OCI-LY7 (cell line): ENCODE results near the gene PYM1.

Experiments used
- EZH2phosphoT487 ChIP-seq: fragments of 200-600 bp; sonication (generic); IDR thresholded peaks from 2 replicates; pipeline ENCODE4 v1.6.1; 2018; ENCODE audit warnings: low read depth, borderline replicate concordance, mild to moderate bottlenecking, mixed run types, antibody characterized with exemption, low read length, moderate library complexity, mixed read lengths
- TF ChIP-seq, protein P1 (sequence below): fragments of 200-600 bp; sonication (generic); conservative IDR thresholded peaks from 2 replicates; pipeline ENCODE4 v1.5.1; 2014; ENCODE audit warnings: mild to moderate bottlenecking, antibody characterized with exemption, low read length, moderate library complexity, mixed read lengths

DNA sequence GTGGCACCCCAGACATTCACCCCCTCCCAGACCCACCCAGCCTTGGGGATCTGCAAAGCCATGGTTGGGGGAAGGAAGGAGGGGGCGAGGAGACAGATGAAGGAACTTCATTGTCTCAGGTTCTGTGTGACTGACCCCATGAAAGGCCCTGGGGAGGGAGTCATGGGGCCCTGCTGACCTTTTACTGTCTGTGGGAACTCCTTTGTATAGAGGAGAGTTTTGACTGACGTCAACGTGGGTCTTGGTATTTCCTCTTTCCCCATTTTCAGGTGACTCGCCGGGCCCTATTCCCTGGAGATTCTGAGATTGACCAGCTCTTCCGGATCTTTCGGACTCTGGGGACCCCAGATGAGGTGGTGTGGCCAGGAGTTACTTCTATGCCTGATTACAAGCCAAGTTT lies 43.1 kb upstream of the PYM1 start:
- TF ChIP-seq, protein P1, sequence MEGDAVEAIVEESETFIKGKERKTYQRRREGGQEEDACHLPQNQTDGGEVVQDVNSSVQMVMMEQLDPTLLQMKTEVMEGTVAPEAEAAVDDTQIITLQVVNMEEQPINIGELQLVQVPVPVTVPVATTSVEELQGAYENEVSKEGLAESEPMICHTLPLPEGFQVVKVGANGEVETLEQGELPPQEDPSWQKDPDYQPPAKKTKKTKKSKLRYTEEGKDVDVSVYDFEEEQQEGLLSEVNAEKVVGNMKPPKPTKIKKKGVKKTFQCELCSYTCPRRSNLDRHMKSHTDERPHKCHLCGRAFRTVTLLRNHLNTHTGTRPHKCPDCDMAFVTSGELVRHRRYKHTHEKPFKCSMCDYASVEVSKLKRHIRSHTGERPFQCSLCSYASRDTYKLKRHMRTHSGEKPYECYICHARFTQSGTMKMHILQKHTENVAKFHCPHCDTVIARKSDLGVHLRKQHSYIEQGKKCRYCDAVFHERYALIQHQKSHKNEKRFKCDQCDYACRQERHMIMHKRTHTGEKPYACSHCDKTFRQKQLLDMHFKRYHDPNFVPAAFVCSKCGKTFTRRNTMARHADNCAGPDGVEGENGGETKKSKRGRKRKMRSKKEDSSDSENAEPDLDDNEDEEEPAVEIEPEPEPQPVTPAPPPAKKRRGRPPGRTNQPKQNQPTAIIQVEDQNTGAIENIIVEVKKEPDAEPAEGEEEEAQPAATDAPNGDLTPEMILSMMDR, result no peak
- no peak for TF ChIP-seq EZH2phosphoT487
